Lower leg skin (tissue), 4 donors: Measurements from ENCODE around the gene PLCB1. TPM values are rescaled to one million over a fixed set of nuclear protein-coding genes. Genes with fewer than 3 reads are reported as not detected.

Source experiments
- DNase-seq, 2 donors: peaks; one replicate each; pipeline ENCODE4 v3.0.0-alpha.2; 2019; ENCODE audit warnings: low spot score in 2 of 2
- H3K4me3 ChIP-seq: fragments of 200-600 bp; sonication (generic); 2 replicates; pipeline ENCODE4 v1.5.1; 2017; ENCODE audit warnings: mild to moderate bottlenecking, low read depth; ENCODE audit not compliant: poor library complexity, severe bottlenecking
- POLR2A ChIP-seq, 2 donors: fragments of 450-650 bp; IDR thresholded peaks; one replicate each; pipeline ENCODE4 v1.6.1; 2016 to 2017; ENCODE audit warnings: antibody characterized with exemption in 2 of 2, mild to moderate bottlenecking in 1 of 2, moderate library complexity in 1 of 2
- WGBS, 2 donors: methylation state at CpG; one replicate each; pipeline ENCODE4 v1.1.5; 2018; 5-methylcytosine and 5-hydroxymethylcytosine counted together
- intact Hi-C: fragments of 100-400 bp; cut with DNase I; formaldehyde crosslinking; loops from one replicate; pipeline ENCODE4 v1.15.0; 2023; ENCODE audit warnings: low total_unique reads
- total RNA-seq, 4 donors: library from RNA; depleted of rRNA; stranded (reverse); fragments of >200 nt; gene quantifications; one replicate each; pipeline ENCODE4 v1.1.0, GENCODE V29; 2016
- TF ChIP-seq, protein P1 (sequence below), 3 donors: fragments of 450-650 bp; IDR thresholded peaks; one replicate each; pipeline ENCODE4 v1.5.1; 2016; ENCODE audit warnings: antibody characterized with exemption in 3 of 3, mild to moderate bottlenecking in 3 of 3, moderate library complexity in 2 of 3

Gene PLCB1
- total RNA-seq, 4 donors from 2014 or later, result 4.1 to 16.2 (median 9.1) TPM

- TF ChIP-seq, protein P1, sequence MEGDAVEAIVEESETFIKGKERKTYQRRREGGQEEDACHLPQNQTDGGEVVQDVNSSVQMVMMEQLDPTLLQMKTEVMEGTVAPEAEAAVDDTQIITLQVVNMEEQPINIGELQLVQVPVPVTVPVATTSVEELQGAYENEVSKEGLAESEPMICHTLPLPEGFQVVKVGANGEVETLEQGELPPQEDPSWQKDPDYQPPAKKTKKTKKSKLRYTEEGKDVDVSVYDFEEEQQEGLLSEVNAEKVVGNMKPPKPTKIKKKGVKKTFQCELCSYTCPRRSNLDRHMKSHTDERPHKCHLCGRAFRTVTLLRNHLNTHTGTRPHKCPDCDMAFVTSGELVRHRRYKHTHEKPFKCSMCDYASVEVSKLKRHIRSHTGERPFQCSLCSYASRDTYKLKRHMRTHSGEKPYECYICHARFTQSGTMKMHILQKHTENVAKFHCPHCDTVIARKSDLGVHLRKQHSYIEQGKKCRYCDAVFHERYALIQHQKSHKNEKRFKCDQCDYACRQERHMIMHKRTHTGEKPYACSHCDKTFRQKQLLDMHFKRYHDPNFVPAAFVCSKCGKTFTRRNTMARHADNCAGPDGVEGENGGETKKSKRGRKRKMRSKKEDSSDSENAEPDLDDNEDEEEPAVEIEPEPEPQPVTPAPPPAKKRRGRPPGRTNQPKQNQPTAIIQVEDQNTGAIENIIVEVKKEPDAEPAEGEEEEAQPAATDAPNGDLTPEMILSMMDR (IDR thresholded peaks at IDR 0.05), result no peak
- TF ChIP-seq POLR2A (IDR thresholded peaks at IDR 0.05), result no peak
- intact Hi-C loops, result no loop called here
- no peak for DNase-seq
- no peak overlapping the region for H3K4me3 ChIP-seq
- 81 to 83% methylated on average over 1 of the region's 1 CpG for WGBS, 2 donors
Observed at GRCh38 chr20:8645326-8645725, 513.3 kb downstream of the PLCB1 start.

GRCh38 chr20:8646033-8646441, 514.0 kb downstream of the PLCB1 start:
- WGBS, 2 donors, result 29 to 38% methylated on average over 4 of the region's 4 CpGs
- intact Hi-C loops, result no loop called here
- TF ChIP-seq, protein P1 (IDR thresholded peaks at IDR 0.05), result no peak
- no peak for TF ChIP-seq POLR2A (IDR thresholded peaks at IDR 0.05)
- H3K4me3 ChIP-seq, result no peak overlapping the region
- no peak for DNase-seq

GRCh38 chr20:8646716-8647115, 514.6 kb downstream of the PLCB1 start:
- intact Hi-C loops, result no loop called here
- 89 to 92% methylated on average over 1 of the region's 1 CpG for WGBS, 2 donors
- TF ChIP-seq, protein P1 (IDR thresholded peaks at IDR 0.05), result no peak
- TF ChIP-seq POLR2A (IDR thresholded peaks at IDR 0.05), result no peak
- no peak overlapping the region for H3K4me3 ChIP-seq
- DNase-seq, result no peak

DNA sequence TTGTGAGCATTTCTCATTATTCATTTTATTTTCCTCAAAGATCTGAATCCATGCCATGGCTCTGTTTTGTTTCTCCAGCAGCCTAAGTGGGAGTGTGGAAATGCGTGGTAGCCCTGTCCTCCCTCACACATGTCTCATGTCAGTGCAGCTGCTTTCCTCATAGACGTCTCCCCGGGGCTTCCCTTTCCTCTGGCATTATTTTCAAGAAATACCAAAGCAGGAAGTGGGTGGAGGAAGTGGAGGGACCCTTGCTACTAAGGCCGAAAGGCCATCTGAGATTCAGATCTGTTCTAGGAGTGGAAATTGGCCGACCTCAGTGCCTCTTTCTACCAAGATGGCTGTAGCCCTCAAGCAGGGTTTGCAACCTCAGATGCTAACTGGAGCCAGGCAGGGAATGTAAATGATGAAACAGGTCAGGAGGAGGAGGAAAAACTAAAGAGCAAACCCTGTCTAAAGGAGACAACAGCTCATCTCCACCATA, 515.9 kb downstream of the PLCB1 start:
- TF ChIP-seq, protein P1 (IDR thresholded peaks at IDR 0.05), result no peak
- TF ChIP-seq POLR2A (IDR thresholded peaks at IDR 0.05), result no peak
- intact Hi-C loops, result no loop called here
- peak in 1 of 2 donors; percentile 14 for DNase-seq

DNA sequence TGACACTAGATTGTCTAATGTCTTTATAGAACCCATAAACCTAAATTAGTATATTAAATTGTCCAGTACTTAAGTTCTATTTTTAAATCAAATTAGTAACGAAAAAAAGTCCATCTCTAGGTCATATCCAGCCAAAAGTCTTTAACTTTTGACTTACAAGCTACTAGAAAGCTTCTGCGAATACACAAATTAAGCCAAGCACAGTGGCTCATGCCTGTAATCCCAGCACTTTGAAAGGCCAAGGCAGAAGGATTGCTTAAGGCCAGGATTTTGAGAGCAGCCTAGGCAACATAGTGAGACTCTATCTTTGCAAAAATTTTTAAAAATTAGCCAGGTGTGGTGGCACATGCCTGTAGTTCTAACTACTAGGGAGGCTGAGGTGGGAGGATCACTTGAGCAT, 516.4 kb downstream of the PLCB1 start:
- DNase-seq, result no peak
- no peak overlapping the region for H3K4me3 ChIP-seq
- TF ChIP-seq, protein P1 (IDR thresholded peaks at IDR 0.05), result no peak
- no peak for TF ChIP-seq POLR2A (IDR thresholded peaks at IDR 0.05)
- WGBS, 2 donors, result 44 to 57% methylated on average over 2 of the region's 2 CpGs
- intact Hi-C loops, result no loop called here

More for the DNA sequence above, 515.9 kb downstream of the PLCB1 start:
- WGBS, 2 donors, result 43 to 48% methylated on average over 5 of the region's 5 CpGs
- no peak overlapping the region for H3K4me3 ChIP-seq

GRCh38 chr20:8652396-8652795, 520.3 kb downstream of the PLCB1 start:
- WGBS, 2 donors, result 73 to 80% methylated on average over 3 of the region's 3 CpGs
- intact Hi-C loops, result no loop called here
- DNase-seq, result no peak
- H3K4me3 ChIP-seq, result no peak overlapping the region
- TF ChIP-seq POLR2A (IDR thresholded peaks at IDR 0.05), result no peak
- TF ChIP-seq, protein P1 (IDR thresholded peaks at IDR 0.05), result no peak
